OCI-LY7 (cell line): ENCODE results near the gene MFF. TPM values are rescaled to one million over a fixed set of nuclear protein-coding genes. Genes with fewer than 3 reads are reported as not detected.

Experiments
- BruUV-seq: library from RNA; stranded (reverse); fragments of 400-500 nt; replicated peaks from 2 replicates; lab custom pipeline; 2021; lab: Mats Ljungman, UMichigan
- CTCF ChIA-PET: fragments of 300-600 bp; sonication (Branson Sonifier 250); formaldehyde crosslinking; loops from one replicate; lab custom pipeline; 2022; ENCODE audit warnings: antibody characterized with exemption; ENCODE audit not compliant: unreplicated experiment; lab: Charles Lee
- POLR2A ChIA-PET: fragments of 300-600 bp; sonication (Branson Sonifier 250); formaldehyde crosslinking; loops from one replicate; lab custom pipeline; 2022; ENCODE audit warnings: antibody characterized with exemption; lab: Charles Lee
- DNase-seq: peaks from one replicate; pipeline ENCODE4 v3.0.0-alpha.2; 2015; ENCODE audit warnings: low spot score
- H2AFZ ChIP-seq: fragments of 200-600 bp; sonication (generic), shearing (Covaris generic); 2 replicates; pipeline ENCODE4 v1.6.1; 2014; ENCODE audit warnings: mild to moderate bottlenecking, antibody characterized with exemption, low read length, moderate library complexity
- H3K27ac ChIP-seq: fragments of 200-600 bp; sonication (generic); 2 replicates; pipeline ENCODE4 v1.5.1; 2014; ENCODE audit warnings: mixed run types, low read depth, mild to moderate bottlenecking, moderate library complexity, low read length, inconsistent platforms; ENCODE audit not compliant: poor library complexity, severe bottlenecking
- H3K36me3 ChIP-seq: fragments of 200-600 bp; sonication (generic); 2 replicates; pipeline ENCODE4 v1.6.1; 2014; ENCODE audit warnings: mild to moderate bottlenecking, antibody characterized with exemption, low read length, moderate library complexity, mixed read lengths; ENCODE audit not compliant: insufficient read depth
- H3K4me1 ChIP-seq: fragments of 200-600 bp; sonication (generic); 2 replicates; pipeline ENCODE4 v1.5.1; 2014; ENCODE audit warnings: mild to moderate bottlenecking, low read length; ENCODE audit not compliant: insufficient read depth, poor library complexity, severe bottlenecking
- H3K4me2 ChIP-seq: fragments of 200-600 bp; sonication (generic); 2 replicates; pipeline ENCODE4 v1.6.1; 2014; ENCODE audit warnings: mild to moderate bottlenecking, low read length
- H3K4me3 ChIP-seq: fragments of 200-600 bp; sonication (generic); 2 replicates; pipeline ENCODE4 v1.5.1; 2014; ENCODE audit warnings: mild to moderate bottlenecking, low read depth, low read length; ENCODE audit not compliant: poor library complexity, severe bottlenecking
- H3K79me2 ChIP-seq: fragments of 200-600 bp; sonication (generic); 2 replicates; pipeline ENCODE4 v1.6.1; 2016; ENCODE audit warnings: low read depth, mild to moderate bottlenecking, low read length, moderate library complexity, mixed read lengths; ENCODE audit not compliant: insufficient read depth
- H3K9me2 ChIP-seq: fragments of 200-600 bp; sonication (generic); 2 replicates; pipeline ENCODE4 v1.6.1; 2016; ENCODE audit warnings: mild to moderate bottlenecking, low read length, mixed read lengths; ENCODE audit not compliant: insufficient read depth
- H3K9me3 ChIP-seq: fragments of 200-600 bp; sonication (generic); 2 replicates; pipeline ENCODE4 v1.6.1; 2014; ENCODE audit warnings: mild to moderate bottlenecking, mixed run types, low read length, mixed read lengths
- H4K20me1 ChIP-seq: fragments of 200-600 bp; sonication (generic); 2 replicates; pipeline ENCODE4 v1.6.1; 2014; ENCODE audit warnings: mild to moderate bottlenecking, antibody characterized with exemption, low read length, moderate library complexity, mixed read lengths; ENCODE audit not compliant: insufficient read depth
- CTCF ChIP-seq: fragments of 200-600 bp; sonication (generic); conservative IDR thresholded peaks from 2 replicates; pipeline ENCODE4 v1.5.1; 2014; ENCODE audit warnings: mild to moderate bottlenecking, antibody characterized with exemption, low read length, moderate library complexity, mixed read lengths
- EZH2phosphoT487 ChIP-seq: fragments of 200-600 bp; sonication (generic); IDR thresholded peaks from 2 replicates; pipeline ENCODE4 v1.6.1; 2018; ENCODE audit warnings: low read depth, borderline replicate concordance, mild to moderate bottlenecking, mixed run types, antibody characterized with exemption, low read length, moderate library complexity, mixed read lengths
- intact Hi-C: fragments of 100-400 bp; cut with micrococcal nuclease; formaldehyde crosslinking; loops from one replicate; pipeline ENCODE4 v1.10.0; 2022; ENCODE audit not compliant: unreplicated experiment
- total RNA-seq, 2 experiments: library from RNA; depleted of rRNA in 1 of 2; stranded (reverse); fragments of >200 nt in 1 of 2; shearing (Covaris generic) in 1 of 2; gene quantifications; 2 replicates each; pipeline ENCODE4 v1.2.3, GENCODE V29; 2014 to 2022

The MFF gene
- total RNA-seq, 2 experiments from 2014 or later: 66.6 to 72.1 TPM

DNA sequence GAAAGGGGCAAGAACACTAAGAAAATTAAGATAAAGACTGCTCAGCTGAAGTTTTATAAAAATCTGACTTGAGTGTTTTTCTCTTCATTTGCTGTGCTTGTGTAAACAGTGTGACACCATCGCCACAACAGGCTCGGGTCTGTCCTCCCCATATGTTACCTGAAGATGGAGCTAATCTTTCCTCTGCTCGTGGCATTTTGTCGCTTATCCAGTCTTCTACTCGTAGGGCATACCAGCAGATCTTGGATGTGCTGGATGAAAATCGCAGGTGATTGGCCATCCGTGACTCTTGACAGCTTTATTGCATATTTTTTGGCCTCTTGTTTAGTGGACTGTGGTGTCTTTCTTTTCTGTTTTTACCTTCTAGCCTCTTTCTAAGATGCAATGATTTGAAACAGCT is 22.1 kb downstream of the MFF start:
- ChIA-PET POLR2A (interaction anchor here (0.6 to 1.0 kb wide), 2 partner anchors 12 to 27 kb away, joined by 3 to 4 read pairs; no protein-coding TSS in a partner anchor), CTCF (no interaction called here)
- intact Hi-C loops: no loop called here
- no TSS peak for BruUV-seq
- no peaks in the 10 kb centered on the region for H3K9me3 ChIP-seq
- no peaks in the 10 kb centered on the region; the same call in 1 of the 2 replicates for H4K20me1 ChIP-seq
- H3K27ac ChIP-seq: no peak overlapping the region
- H3K79me2 ChIP-seq: no peaks in the 10 kb centered on the region
- no peak for TF ChIP-seq CTCF
- TF ChIP-seq EZH2phosphoT487: no peak
- H2AFZ ChIP-seq: no peak overlapping the region
- DNase-seq: no peak
- H3K4me3 ChIP-seq: no peak overlapping the region
- H3K9me2 ChIP-seq: no peaks in the 10 kb centered on the region
- H3K36me3 ChIP-seq: peaks cover 46% of the 10 kb centered on the region; the same call in 1 of the 2 replicates
- no peak overlapping the region for H3K4me2 ChIP-seq
- no peaks in the 10 kb centered on the region for H3K4me1 ChIP-seq

- no peak overlapping the region for H3K4me2 ChIP-seq
- no peak overlapping the region for H3K27ac ChIP-seq
- POLR2A ChIA-PET: interaction anchor here (0.5 to 1.3 kb wide), 6 partner anchors 9 to 696 kb away, joined by 3 to 7 read pairs (median 4); no protein-coding TSS in a partner anchor
- CTCF ChIA-PET: no interaction called here
- no peaks in the 10 kb centered on the region; the same call in 1 of the 2 replicates for H4K20me1 ChIP-seq
- H3K4me3 ChIP-seq: no peak overlapping the region
- TF ChIP-seq EZH2phosphoT487 (no peak), CTCF (no peak)
- H3K79me2 ChIP-seq: no peaks in the 10 kb centered on the region
- intact Hi-C loops: no loop called here
- H3K36me3 ChIP-seq: peaks cover 44% of the 10 kb centered on the region; the same call in 1 of the 2 replicates
- DNase-seq: no peak
- H2AFZ ChIP-seq: no peak overlapping the region
- no TSS peak for BruUV-seq
- no peaks in the 10 kb centered on the region for H3K9me2 ChIP-seq
- H3K4me1 ChIP-seq: no peaks in the 10 kb centered on the region
- no peaks in the 10 kb centered on the region for H3K9me3 ChIP-seq
These were observed 23.3 kb downstream of the MFF start for GRCh38 chr2:227348324-227348723.

GRCh38 chr2:227349989-227350612 is 25.1 kb downstream of the MFF start:
- ChIA-PET POLR2A (interaction anchor here (1.0 kb wide), 1 partner anchor 9 kb away, joined by 4 read pairs; no protein-coding TSS in a partner anchor), CTCF (no interaction called here)
- Histone ChIP-seq H3K4me1 (no peaks in the 10 kb centered on the region), H3K4me2 (no peak overlapping the region), H2AFZ (no peak overlapping the region), H3K9me3 (no peaks in the 10 kb centered on the region), H3K79me2 (no peaks in the 10 kb centered on the region), H3K36me3 (peaks cover 41% of the 10 kb centered on the region; the same call in 1 of the 2 replicates), H3K4me3 (no peak overlapping the region), H4K20me1 (no peaks in the 10 kb centered on the region; the same call in 1 of the 2 replicates), H3K9me2 (no peaks in the 10 kb centered on the region), H3K27ac (no peak overlapping the region)
- DNase-seq: no peak
- no TSS peak for BruUV-seq
- TF ChIP-seq CTCF (no peak), EZH2phosphoT487 (no peak)
- intact Hi-C loops: no loop called here
